GM20000 (cell line): ENCODE data around the gene CEP164.

Source experiments
- DNase-seq: peaks from one replicate; pipeline ENCODE4 v3.0.0; 2012; ENCODE audit warnings: low spot score
- TF ChIP-seq, protein P1 (sequence below): IDR thresholded peaks from 2 replicates; pipeline ENCODE4 v1.5.1; 2012; ENCODE audit warnings: mild to moderate bottlenecking, control low read depth; ENCODE audit errors: extremely low read depth, missing control alignments

The CEP164 gene

DNA sequence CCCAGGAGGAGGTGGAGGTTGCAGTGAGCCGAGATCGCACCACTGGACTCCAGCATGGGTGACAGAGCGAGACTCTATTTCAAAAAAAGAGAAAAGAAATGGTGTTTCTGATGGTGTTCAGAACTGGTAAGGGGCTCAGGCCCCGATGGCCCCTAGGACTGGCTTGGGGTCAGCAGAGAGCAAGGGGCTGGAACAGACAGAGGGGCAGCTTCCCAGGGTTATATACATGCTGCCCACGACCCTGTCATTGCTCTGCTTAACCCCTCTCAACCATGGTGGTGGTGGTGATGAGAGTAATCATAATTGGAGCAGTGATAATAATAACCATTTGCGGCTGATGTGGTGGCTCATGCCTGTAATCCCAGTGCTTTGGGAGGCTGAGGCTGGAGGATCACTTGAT is 79.4 kb downstream of the CEP164 start:
- no peak for DNase-seq
- TF ChIP-seq, protein P1, sequence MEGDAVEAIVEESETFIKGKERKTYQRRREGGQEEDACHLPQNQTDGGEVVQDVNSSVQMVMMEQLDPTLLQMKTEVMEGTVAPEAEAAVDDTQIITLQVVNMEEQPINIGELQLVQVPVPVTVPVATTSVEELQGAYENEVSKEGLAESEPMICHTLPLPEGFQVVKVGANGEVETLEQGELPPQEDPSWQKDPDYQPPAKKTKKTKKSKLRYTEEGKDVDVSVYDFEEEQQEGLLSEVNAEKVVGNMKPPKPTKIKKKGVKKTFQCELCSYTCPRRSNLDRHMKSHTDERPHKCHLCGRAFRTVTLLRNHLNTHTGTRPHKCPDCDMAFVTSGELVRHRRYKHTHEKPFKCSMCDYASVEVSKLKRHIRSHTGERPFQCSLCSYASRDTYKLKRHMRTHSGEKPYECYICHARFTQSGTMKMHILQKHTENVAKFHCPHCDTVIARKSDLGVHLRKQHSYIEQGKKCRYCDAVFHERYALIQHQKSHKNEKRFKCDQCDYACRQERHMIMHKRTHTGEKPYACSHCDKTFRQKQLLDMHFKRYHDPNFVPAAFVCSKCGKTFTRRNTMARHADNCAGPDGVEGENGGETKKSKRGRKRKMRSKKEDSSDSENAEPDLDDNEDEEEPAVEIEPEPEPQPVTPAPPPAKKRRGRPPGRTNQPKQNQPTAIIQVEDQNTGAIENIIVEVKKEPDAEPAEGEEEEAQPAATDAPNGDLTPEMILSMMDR = no peak

DNA sequence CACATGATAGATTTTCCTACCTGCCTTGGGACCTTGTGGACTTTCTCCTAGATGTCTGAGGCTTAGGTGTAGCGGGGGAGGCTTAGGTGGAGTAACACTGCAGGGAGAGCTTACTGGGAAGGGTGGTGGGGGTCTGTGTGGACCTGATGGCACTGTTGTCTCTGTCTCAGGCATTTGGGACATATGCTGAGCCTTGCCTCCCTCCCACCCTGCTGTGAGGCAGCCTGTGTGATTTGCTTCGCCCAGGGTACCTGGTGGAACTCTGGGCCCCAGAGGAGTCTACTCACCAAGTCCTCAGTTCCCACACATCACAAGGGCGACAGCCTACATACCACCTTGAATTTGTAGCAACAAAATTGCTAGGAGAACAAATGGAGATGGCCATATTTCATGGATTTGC is 80.7 kb downstream of the CEP164 start:
- DNase-seq = no peak
- TF ChIP-seq, protein P1 = no peak

DNA sequence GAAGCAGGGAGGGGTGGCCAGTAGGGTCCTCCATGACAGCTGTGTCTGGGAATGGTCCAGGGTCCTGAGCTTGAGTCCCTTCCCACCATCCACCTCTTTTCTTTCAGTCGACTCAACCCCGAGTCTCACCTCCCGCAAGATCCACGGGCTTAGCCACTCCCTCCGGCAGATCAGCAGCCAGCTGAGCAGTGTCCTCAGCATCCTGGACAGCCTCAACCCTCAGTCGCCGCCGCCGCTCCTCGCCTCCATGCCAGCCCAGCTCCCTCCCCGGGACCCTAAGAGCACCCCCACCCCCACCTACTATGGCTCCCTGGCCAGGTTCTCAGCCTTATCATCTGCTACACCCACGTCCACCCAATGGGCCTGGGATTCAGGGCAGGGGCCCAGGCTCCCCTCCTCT is 81.9 kb downstream of the CEP164 start:
- DNase-seq = no peak
- TF ChIP-seq, protein P1 = no peak

DNA sequence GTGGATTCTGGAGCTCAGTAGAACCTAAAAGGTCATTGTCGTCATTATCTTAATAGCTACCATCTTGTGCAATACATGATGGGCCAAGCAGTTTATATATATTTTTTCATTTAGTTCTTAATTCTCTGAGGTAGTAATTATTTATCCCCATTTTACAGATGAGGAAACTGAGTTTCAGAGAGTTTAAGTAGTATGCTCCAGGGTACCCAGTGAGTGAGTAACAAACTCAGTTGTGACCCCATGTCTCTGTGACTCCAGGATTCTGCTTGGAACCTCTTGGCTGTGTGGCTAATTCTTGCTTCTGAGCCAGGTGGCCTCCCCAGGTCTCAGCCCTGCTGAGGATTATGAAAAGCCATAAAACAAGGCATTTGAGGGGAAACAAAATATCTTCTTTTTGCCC is 82.6 kb downstream of the CEP164 start:
- TF ChIP-seq, protein P1 = no peak

DNA sequence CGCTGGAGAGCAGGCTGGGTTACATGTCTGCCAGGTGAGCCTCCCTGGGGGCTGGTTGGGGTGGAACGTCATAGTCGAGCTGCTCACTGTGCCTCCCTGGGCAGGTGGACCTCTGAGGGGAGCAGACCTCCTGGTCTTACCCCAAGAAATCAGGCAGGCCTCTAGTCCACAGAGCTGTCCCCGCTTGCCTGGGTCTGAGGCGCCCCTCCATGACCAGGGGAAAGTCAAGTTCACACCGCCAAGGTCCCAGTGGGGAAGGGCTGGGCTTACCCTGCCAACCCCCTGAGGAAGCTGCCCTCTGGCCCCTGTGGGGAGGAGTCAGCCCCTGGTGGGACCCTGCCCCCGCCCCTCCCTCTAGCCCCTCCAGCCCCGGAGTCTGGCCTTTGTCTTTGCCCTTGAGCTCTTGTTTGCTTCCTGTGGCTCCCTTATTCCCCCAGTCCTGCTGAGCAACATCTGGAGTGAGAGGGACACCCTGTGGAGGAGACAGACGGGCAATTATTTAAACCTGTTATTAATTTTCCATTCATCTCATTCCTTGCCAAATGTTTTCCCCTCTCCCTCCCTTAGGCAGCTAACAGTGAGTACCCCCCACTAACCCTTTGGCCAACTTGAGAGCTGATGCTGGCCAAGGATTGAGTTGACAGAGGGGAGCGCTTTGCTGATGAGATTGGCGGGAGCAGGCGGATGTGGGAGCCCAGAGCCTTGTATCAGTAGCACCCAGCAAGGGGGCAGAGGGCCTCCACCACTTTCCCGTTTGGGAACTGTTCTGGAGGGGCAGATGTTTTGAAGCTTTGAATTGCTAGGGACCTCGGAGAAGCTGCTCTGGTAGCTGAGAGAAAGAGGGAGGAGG is 83.4 kb downstream of the CEP164 start:
- DNase-seq = no peak
- TF ChIP-seq, protein P1 = no peak

More for the DNA sequence above, 82.6 kb downstream of the CEP164 start:
- no peak for DNase-seq

DNA sequence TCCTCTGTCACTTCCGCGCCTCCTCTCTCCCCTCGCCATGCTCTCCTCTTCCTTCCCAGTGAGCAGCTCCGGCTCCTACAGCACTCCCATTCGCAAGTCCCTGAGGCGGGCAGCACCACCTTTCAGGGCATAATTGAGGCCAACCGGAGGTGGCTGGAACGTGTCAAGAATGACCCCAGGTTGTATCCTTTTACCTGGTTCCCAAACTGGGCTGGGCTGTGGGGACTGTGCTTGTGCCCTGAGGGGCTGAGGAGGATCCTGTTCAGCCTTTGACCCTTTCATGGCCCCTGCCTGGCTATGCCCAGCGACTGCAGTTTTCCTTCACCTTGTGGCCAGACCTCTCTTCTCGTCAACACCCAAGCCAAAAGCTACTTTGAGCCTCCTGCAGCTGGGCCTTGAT is 84.1 kb downstream of the CEP164 start:
- TF ChIP-seq, protein P1 = no peak
- DNase-seq = no peak

DNA sequence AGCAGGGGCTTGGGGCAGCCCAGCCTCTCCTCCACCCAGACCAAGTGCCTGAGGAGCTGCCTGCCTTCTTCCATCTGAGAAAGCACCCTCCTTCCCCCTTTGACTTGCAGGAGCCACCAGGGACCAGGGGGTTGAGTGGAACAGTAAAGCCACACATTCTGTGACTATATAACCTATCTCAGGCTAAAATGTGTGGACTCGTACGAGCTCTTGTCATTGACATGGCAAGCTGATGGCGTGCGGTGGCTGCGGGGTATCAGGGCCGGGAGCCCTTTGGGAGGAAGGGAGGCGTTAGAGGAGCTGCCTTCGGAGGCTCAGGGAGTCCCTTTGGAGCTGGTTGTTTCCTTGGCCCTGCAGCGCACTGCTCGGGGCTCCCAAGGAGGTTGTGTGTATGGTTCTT is 84.5 kb downstream of the CEP164 start:
- TF ChIP-seq, protein P1 = no peak

More for the DNA sequence above, 84.5 kb downstream of the CEP164 start:
- DNase-seq = no peak
